ENCODE results near the gene TRIML2.

The TRIML2 gene

GRCh38 chr4:188109157-188109755, at the start of gene TRIML2:
Gene TRIML2 (minus strand): TSS chr4:188109603. CDS start chr4:188105368, 4,235 bp downstream.
- peak; percentile 59 for DNase-seq (ENCODE audit: low read depth)

DNA sequence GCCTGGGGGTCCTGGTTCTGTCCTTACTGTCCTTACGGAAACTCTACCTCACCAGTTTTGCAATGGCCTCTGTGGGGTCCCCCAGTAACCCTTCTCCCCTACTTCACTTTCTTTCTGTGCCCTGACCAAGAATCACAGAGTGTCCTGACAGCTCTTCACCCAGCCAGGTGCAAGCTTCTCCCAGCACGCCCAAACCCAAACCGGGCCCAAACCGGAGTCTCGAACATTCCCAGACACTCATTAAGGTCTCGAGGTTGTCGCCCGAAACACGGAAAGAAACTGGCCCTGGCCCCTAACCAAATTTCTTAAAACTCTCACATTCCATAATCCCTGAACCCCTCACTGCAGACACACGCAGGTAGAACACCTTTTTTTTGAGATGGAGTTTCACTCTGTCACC, 48.9 kb upstream of the TRIML2 start:
- no peak for DNase-seq (ENCODE audit: low read depth)

GRCh38 chr4:188154668-188155405, 45.4 kb upstream of the TRIML2 start:
- DNase-seq (ENCODE audit: low read depth), result no peak

GRCh38 chr4:188147776-188148175, 38.4 kb upstream of the TRIML2 start:
- no peak for DNase-seq (ENCODE audit: low read depth)

DNA sequence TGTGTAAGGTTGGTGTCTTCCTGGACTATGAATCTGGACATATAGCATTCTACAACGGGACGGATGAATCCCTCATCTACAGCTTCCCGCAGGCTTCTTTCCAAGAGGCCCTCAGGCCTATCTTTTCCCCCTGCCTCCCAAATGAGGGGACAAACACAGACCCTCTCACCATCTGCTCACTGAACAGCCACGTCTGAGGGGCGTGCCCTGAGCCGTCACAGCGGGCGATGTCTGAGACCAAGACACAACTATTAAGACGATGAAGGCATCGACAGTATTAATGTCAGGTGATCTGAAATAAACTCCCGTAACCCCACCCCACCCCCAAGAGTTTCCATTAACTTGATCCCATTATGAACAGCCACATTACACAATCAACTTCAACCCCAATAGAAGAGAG, 37.8 kb upstream of the TRIML2 start:
- no peak for DNase-seq (ENCODE audit: low read depth)

DNA sequence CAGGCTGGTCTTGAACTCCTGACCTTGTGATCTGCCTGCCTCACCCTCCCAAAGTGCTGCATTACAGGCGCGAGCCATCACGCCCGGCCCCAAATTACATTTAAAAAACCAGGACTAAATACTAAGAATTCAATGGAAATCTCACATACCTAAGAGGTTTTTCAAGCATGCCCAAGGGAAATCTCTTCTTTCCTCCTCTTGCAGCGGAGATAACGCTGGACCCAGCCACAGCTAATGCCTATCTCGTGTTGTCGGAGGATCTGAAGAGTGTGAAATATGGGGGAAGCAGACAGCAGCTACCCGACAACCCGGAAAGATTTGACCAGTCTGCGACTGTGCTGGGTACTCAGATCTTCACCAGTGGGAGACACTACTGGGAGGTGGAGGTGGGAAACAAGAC, 37.2 kb upstream of the TRIML2 start:
- no peak for DNase-seq (ENCODE audit: low read depth)

DNA sequence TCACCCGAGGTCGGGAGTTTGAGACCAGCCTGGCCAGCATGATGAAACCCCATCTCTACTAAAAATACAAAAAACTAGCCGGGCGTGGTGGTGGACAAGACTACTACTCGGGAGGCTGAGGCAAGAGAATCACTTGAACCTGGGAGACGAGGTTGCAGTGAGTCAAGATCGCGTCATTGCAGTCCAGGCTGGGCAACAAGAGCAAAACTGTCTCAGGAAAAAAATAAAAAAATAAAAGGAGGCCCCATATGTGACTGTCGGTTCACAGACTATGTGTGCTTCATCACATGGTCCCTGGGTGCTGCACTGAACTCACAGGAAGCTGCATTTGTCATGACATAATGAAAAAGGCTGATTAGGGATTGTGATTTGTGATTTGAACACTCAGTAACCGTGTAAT, 36.2 kb upstream of the TRIML2 start:
- DNase-seq (ENCODE audit: low read depth), result no peak

- DNase-seq (ENCODE audit: low read depth), result no peak
Measured at GRCh38 chr4:188143731-188144130, 34.3 kb upstream of the TRIML2 start.

DNA sequence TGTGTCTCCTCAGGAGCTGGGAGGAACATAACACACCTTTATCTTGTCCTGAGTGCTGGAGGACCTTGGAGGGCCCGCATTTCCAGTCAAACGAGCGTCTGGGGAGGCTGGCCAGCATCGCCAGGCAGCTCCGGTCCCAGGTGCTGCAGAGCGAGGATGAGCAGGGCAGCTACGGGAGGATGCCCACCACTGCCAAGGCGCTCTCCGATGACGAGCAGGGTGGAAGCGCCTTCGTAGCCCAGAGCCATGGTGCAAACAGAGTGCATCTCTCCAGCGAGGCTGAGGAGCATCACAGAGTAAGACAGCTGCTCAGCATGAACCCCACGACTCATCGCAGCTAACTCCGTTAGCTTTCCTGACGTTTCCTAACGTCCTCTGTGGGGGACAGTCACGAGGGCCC, 30.3 kb upstream of the TRIML2 start:
- no peak for DNase-seq (ENCODE audit: low read depth)

DNA sequence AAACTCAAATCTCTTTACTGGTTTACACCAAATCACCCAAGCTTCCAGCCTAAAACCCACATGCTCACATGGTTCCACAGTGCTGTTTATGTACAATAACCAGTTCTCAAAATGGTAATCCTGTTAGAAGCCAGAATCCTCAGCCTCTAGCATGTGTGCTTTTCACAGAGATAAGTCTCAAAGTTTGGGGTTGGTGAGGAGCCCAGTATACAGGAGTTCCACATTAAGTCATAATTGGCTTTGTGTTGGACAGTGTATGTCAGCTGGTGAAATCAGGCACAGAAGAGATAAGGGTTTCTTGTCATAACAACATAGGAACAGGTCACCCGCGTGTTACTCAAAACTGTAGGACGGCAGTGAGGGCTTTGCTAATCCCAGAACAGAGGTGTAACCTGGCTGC, 29.7 kb upstream of the TRIML2 start, which contains the start of gene TRIML1:
Gene TRIML1 (plus strand): TSS at position 301 of the 400 bp plus-strand sequence. CDS start 118 bp downstream, outside the sequence.
- DNase-seq (ENCODE audit: low read depth), result no peak

GRCh38 chr4:188138227-188138626, 28.8 kb upstream of the TRIML2 start:
- DNase-seq (ENCODE audit: low read depth), result no peak

GRCh38 chr4:188132232-188132631, 22.8 kb upstream of the TRIML2 start:
- DNase-seq (ENCODE audit: low read depth), result no peak

- no peak for DNase-seq (ENCODE audit: low read depth)
Measured at GRCh38 chr4:188130355-188130754, 21.0 kb upstream of the TRIML2 start.

- DNase-seq (ENCODE audit: low read depth), result peak; percentile 83
Measured at GRCh38 chr4:188127214-188127874, 17.9 kb upstream of the TRIML2 start.

DNA sequence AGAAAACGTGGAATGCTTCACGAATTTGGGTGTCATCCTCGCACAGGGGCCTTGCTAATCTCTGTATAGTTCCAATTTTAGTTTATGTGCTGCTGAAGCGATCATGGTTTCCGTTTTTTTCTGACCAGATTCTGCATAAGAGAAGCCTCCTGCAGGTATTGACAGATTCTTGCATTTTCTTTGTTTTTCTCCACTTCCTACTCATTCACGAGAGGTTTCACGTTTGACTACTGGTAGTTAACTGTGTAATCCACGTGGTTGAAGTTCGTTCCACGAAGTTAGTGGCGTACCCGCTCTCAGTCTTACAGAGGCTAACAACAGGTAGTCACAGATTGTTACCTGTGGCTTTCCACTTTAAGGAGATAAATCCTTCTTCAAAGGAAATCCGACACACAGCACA, 12.1 kb upstream of the TRIML2 start:
- DNase-seq (ENCODE audit: low read depth), result no peak

- DNase-seq (ENCODE audit: low read depth), result no peak
Measured at GRCh38 chr4:188117631-188118324, 8.4 kb upstream of the TRIML2 start.

GRCh38 chr4:188113156-188113555, 3.8 kb upstream of the TRIML2 start:
- no peak for DNase-seq (ENCODE audit: low read depth)

- DNase-seq (ENCODE audit: low read depth), result no peak
Measured at GRCh38 chr4:188111955-188112354, 2.6 kb upstream of the TRIML2 start.

- peak; percentile 55 for DNase-seq (ENCODE audit: low read depth)
Measured at GRCh38 chr4:188110741-188111471, 1.5 kb upstream of the TRIML2 start.

- peak; percentile 34 for DNase-seq (ENCODE audit: low read depth)
Measured at GRCh38 chr4:188110036-188110435, 633 bp upstream of the TRIML2 start.

- peak; percentile 64 for DNase-seq (ENCODE audit: low read depth)
Measured at GRCh38 chr4:188107931-188108843, 1.2 kb downstream of the TRIML2 start.
